AG20443 (cell line): ENCODE data around the gene SLC4A9.
"Not testable (repeated sequence)": the region's sequence is repeated elsewhere in the genome, so short reads cannot be mapped to it uniquely, and the experiment has no call there.

Experiments
- DNase-seq: peaks from one replicate; pipeline ENCODE4 v3.0.0; 2012; ENCODE audit warnings: low spot score, mixed read lengths

SLC4A9 gene

GRCh38 chr5:140339636-140340035 is 20.4 kb upstream of the SLC4A9 start:
- no peak for DNase-seq

DNA sequence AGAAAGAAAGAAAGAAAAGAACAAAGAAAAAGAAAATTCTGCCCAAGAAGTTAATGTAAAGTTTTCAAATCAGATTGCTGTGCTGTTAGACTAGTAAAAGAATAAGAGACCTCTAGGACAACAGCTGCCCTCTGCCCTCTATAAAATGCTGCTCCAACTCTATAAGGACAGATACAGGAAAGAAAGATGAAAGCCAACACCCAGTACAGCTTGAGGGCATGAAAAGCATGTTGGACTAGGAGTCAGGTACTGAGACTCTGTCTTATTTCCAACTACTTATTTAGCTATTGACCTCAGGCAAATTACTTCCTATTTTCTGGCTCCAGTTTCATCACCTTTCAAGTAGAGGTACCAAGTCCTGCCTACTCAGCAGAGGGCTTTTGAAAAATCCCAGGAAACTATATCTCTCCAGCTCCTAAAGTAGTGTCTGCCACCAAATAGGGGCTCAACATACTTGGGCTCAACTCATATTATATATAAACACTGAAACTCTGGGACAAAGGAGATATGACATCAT is 19.3 kb upstream of the SLC4A9 start:
- DNase-seq: no peak

DNA sequence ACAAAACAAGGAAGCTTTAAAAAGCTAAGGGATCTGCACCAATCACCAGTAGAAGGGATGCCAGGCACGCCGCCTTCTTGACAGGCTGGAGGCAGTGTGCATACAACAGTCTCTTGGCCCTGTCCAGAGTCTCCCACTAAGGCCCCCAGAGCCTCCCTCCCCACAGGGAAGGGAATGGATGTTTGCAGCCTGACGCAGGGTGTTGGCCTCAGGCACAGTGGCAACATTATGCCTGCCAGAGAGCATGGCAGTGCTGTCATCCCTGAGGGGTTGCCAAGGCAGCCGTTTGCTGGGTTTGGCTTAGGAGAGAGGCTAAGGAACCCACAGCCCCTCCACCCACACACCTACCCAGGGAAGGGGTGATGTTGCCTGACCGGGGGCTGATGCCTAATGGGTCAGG is 18.4 kb upstream of the SLC4A9 start:
- no peak for DNase-seq

DNA sequence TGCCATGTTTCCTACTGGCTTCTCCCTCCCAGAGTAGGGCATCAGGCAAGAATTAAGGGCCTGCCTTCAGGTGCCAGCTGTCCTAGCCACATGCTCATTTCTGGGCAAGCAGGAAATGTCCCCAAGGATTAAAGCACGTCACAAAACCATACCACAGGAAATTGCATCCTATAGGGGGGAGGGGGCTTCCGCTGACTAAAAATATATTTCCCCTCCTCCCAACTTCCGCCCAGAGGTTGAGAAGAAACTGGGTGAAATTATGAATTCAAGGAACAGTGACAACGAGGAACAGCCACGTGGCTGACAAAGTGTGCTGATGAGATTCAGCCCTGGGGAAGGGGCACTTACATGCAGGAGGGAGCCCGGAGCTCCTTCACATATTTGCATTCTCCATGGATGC is 17.7 kb upstream of the SLC4A9 start:
- no peak for DNase-seq

GRCh38 chr5:140342896-140343295 is 17.1 kb upstream of the SLC4A9 start:
- DNase-seq: no peak

- DNase-seq: not testable (repeated sequence)
Measured at GRCh38 chr5:140343849-140344248, 16.1 kb upstream of the SLC4A9 start.

GRCh38 chr5:140344683-140345423 is 15.1 kb upstream of the SLC4A9 start:
- DNase-seq: no peak

DNA sequence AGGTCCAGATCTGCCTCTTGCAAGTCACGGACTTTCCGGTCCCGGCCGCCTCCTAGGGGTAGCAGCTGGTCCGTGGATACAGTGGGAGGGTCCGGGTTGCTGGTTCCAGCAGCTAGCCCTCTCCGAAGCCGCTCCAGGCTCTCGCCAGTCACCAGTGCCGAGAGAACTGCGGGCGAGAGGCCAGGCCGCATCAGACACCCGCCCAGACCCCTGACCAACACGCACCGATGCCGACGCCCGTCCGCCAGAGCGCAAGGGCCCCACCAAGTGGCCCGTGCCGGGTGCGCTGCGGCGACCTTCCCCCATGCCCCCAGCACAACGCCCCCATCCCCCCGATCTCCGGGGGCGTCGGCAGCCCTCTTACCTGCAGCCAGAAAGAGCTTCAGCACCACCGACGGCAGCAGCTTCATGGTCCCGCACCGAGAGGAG is 14.1 kb upstream of the SLC4A9 start:
- DNase-seq: peak; percentile 86

DNA sequence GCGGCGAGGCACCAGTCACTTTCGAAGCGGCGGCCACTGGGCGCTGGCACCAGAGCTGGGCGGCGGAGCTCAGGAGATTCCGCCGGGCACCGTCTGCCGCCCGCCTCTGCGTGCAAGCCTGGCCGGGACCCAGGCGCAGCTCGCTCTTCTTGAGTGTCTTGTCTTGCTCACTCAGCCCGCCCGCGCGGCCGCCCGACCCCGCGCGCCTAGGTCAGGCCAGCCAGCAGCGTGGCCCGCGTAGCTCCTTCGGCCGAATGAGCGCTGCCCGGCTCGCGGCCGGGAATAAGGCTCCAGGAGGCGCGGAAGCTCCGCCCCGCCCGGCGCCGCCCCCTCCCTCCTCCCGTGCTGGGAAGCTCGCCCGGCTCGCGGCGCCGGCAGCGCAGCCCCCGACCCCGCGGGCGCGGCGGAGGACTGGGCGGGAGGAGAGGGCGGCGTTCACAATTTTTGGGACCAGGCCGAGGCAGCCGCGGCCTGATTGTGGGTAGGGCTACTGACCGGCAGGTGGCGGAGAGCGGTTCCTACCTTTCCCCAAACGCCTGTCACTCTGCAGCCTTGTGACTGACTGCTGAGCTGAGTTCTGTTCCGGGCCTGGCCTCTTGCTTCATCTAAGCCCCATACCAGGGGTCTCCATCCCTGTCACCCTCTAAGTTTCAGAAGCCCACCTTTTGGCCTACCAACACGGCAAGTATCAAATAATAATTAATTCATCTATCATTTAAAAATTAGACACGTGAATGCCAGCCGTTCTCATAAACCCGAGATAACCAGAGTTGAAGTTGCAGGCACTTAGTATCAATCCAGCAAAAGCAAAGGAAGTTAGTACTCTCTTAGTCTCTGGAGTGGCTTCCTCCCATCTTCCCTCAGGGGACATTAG is 13.4 kb upstream of the SLC4A9 start, which contains the start of gene HBEGF:
TSS of gene HBEGF (minus strand) at position 256 of the 874 bp plus-strand sequence. CDS start 275 bp downstream, outside the sequence.
- peak; percentile 96 for DNase-seq

GRCh38 chr5:140347360-140347759 is 12.6 kb upstream of the SLC4A9 start:
- DNase-seq: no peak

GRCh38 chr5:140348104-140348503 is 11.9 kb upstream of the SLC4A9 start:
- DNase-seq: no peak

GRCh38 chr5:140349244-140349643 is 10.8 kb upstream of the SLC4A9 start:
- no peak for DNase-seq

DNA sequence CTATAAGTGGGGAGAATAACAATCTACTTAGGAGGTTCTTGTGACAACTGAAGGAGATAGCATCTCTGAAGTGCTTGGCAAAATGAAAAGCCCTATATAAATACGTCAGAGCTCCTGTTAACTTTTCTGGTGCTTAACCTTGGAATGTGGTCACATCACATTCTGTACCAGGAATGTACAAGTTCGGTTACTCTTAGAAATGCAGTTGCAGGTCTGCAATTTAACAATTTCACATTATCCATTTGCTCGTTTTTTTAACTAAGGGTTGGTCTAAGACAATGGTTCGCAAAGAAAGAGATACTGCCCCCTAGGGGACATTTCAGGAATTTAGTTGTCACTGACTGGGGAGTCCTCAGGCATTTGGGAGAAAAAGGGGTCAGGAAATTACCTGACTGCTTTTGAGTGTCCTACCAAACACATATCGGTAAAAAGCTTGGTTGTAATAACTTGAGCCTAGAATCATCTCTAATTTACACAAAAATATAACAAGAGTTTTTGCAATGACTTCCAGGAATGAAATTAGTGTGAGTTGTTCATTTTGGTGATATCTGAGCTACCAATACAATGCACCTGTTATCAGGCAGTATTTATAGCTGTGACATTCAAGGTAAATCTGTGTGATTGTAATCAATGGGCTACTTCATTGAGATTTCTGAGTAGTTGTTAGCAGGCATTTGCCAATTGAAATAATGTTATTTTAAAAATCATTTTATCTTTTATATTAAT is 8.2 kb upstream of the SLC4A9 start:
- DNase-seq: peak; percentile 73

DNA sequence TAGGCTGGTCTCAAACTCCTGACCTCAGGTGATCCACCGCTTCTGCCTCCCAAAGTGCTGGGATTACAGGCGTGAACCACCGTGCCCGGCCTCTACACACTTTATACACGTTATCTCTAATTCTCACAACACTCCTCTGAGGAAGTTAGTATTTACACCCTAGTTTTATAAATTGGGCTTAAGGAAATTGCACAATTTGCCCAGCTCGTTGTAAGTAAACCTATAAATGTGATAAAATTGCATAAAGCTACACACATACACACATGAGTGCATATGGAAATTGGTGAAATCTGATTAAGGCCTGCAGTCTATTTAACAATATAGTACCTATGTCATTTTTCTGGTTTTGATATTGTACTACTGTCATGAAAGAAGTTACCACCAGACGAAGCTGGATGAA is 4.4 kb upstream of the SLC4A9 start:
- no peak for DNase-seq

- DNase-seq: no peak
Measured at GRCh38 chr5:140356853-140357725, 2.9 kb upstream of the SLC4A9 start.

DNA sequence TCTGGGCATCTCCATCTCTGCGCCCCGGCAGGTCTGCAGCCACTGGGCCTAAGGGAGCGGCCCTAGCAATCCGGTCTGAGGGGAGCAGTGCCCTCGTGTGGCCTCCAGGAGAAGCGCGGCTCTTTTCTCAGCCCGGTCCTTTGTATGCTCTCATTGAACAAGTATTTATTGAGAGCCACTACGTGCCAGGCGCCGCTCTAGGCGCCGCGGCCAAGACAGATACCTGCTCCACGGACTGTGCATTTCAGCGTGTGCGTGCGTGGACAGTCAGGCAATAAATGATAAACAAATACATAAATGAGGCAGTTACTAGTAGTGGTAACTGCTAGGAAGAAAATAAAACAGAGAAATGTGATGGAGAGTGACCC is 2.3 kb upstream of the SLC4A9 start:
- peak; percentile 95 for DNase-seq

DNA sequence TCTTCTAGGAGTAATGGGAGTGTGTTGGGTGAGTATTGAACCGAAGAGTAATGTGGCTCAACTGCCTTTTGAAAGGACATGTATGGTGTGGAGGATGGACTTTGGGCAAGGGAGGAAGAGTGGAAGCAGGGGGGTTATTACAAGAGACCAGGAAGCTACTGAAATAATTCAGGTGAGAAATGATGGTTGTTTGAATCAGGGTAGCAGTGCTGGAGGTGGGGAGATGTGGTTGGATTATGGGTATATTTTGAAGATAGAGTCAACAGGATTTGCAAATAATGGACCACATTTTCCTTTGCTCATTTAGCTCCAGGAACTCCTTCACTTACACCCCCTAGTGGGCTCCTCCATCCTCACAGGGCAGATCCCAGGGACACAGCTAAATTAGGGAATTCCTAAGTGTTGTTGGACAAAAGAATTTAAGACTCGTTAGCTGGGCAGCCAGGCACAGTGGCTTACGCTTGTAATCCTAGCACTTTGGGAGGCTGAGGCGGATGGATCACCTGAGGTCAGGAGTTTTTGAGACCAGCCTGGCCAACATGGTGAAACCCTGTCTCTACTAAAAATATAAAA is 1.2 kb upstream of the SLC4A9 start:
- peak; percentile 62 for DNase-seq

DNA sequence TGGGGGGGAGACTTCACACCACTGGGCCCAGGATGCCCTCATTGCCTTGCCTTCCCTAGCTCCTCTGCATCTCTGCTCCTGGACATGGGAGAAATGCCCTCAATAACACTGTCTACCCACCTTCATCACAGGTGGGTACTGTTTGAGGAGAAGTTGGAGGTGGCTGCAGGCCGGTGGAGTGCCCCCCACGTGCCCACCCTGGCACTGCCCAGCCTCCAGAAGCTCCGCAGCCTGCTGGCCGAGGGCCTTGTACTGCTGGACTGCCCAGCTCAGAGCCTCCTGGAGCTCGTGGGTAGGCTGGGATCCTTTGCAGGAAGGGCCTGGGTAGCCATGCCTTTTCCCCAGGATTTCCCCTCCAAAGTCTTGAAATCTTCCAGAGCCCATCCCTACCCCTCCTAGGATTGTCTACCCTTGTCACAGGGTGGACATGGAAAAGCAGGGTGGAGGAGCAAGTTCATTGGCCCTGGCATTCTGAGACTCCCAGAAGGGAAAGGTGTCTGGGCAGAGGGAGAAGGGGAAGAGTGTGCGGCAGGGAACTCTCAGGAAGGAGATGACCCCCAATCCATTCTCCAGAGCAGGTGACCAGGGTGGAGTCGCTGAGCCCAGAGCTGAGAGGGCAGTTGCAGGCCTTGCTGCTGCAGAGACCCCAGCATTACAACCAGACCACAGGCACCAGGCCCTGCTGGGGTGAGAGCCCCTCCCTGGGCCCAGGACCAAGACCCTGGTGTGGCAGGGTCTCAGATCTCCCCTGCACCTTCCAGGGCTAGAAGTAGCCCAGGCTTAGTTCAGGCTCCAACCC is 886 bp downstream of the SLC4A9 start:
- no peak for DNase-seq

- DNase-seq: no peak
Measured at GRCh38 chr5:140361901-140362300, 1.9 kb downstream of the SLC4A9 start.

DNA sequence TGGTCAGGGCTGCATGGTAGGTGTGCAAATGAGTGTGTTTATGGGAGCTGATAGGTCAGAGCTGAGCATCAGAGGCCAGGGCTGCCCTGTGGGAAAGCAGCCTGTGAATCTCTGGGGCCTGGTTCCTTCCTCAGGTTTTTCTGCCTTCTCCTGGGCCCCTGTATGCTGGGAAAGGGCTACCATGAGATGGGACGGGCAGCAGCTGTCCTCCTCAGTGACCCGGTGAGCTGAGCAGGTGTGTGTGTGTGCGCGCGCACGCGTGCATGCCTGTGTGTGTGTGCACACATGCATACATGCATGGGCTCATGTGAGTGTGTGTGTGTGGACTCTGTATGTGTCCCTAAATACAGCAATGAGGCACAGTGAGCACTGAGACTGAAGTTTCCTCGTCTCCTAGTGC is 2.3 kb downstream of the SLC4A9 start:
- no peak for DNase-seq
